Upper lobe of left lung (tissue), 6 donors: ENCODE data around the gene ARAP1. TPM values are rescaled to one million over a fixed set of nuclear protein-coding genes. Genes with fewer than 3 reads are reported as not detected.

Experiments used
- ATAC-seq, 2 donors: fragments of 200-7000 bp; cut with Tn5 transposase; one replicate each; pipeline ENCODE4 v1.9.1; 2022; ENCODE audit warnings: mild to moderate bottlenecking in 2 of 2, moderate library complexity in 2 of 2; ENCODE audit not compliant: low FRiP score in 2 of 2
- DNase-seq, 2 donors: peaks; one replicate each; pipeline ENCODE4 v3.0.0-alpha.2; 2019 to 2020
- H3K27ac ChIP-seq, 4 donors: fragments of 200-600 bp; sonication (generic); one replicate each; pipeline ENCODE4 v1.5.1; 2016 to 2019
- H3K27me3 ChIP-seq, 4 donors: fragments of 200-600 bp; sonication (generic); one replicate each; pipeline ENCODE4 v1.5.1; 2017 to 2019
- H3K36me3 ChIP-seq, 4 donors: fragments of 200-600 bp; sonication (generic); one replicate each; pipeline ENCODE4 v1.5.1; 2016 to 2019
- H3K4me1 ChIP-seq, 4 donors: fragments of 200-600 bp; sonication (generic); one replicate each; pipeline ENCODE4 v1.5.1; 2018 to 2019
- H3K4me3 ChIP-seq, 4 donors: fragments of 200-600 bp; sonication (generic); one replicate each; pipeline ENCODE4 v1.5.1; 2017 to 2019; ENCODE audit warnings: mild to moderate bottlenecking in 2 of 4, moderate library complexity in 1 of 4
- H3K9me3 ChIP-seq, 4 donors: fragments of 200-600 bp; sonication (generic); one replicate each; pipeline ENCODE4 v1.5.1; 2018 to 2019
- EP300 ChIP-seq, 4 donors: sonication (generic); formaldehyde crosslinking; IDR thresholded peaks; one replicate each; pipeline ENCODE4 v1.5.1; 2017; ENCODE audit warnings: antibody characterized with exemption in 4 of 4, control low read depth in 2 of 4
- POLR2A ChIP-seq, 4 donors: fragments of 450-650 bp; IDR thresholded peaks; one replicate each; pipeline ENCODE4 v1.5.1; 2016 to 2017; ENCODE audit warnings: antibody characterized with exemption in 4 of 4, mild to moderate bottlenecking in 2 of 4
- POLR2AphosphoS5 ChIP-seq, 2 donors: sonication (generic); formaldehyde crosslinking; IDR thresholded peaks; one replicate each; pipeline ENCODE4 v1.5.1; 2017; ENCODE audit warnings: antibody characterized with exemption in 2 of 2
- WGBS, 2 donors: methylation state at CpG; one replicate each; pipeline ENCODE4 v1.1.5; 2017 to 2018; 5-methylcytosine and 5-hydroxymethylcytosine counted together
- total RNA-seq, 6 donors: library from RNA; depleted of rRNA in 4 of 6; stranded (reverse); fragments of >200 nt in 4 of 6; gene quantifications; one replicate each; pipeline versions ENCODE4 v1.1.0 to v1.2.1, GENCODE V29; 2016 to 2021
- TF ChIP-seq, protein P1 (sequence below), 6 experiments: fragments of 450-650 bp in 4 of 6; fragments of 200-600 bp in 2 of 6; sonication (generic) in 2 of 6; IDR thresholded peaks; one replicate each; pipeline ENCODE4 v1.5.1; 2016 to 2019; ENCODE audit warnings: antibody characterized with exemption in 6 of 6
- donor health status: DM: no; HTN: no; CAD: no; lungs with moderate emphysema.
- donor health status: DM: no; HTN: yes; CAD: no; lungs with severe emphysema.

Gene ARAP1
- total RNA-seq, 6 donors from 2014 or later: 217 to 1,154 (median 269) TPM

DNA sequence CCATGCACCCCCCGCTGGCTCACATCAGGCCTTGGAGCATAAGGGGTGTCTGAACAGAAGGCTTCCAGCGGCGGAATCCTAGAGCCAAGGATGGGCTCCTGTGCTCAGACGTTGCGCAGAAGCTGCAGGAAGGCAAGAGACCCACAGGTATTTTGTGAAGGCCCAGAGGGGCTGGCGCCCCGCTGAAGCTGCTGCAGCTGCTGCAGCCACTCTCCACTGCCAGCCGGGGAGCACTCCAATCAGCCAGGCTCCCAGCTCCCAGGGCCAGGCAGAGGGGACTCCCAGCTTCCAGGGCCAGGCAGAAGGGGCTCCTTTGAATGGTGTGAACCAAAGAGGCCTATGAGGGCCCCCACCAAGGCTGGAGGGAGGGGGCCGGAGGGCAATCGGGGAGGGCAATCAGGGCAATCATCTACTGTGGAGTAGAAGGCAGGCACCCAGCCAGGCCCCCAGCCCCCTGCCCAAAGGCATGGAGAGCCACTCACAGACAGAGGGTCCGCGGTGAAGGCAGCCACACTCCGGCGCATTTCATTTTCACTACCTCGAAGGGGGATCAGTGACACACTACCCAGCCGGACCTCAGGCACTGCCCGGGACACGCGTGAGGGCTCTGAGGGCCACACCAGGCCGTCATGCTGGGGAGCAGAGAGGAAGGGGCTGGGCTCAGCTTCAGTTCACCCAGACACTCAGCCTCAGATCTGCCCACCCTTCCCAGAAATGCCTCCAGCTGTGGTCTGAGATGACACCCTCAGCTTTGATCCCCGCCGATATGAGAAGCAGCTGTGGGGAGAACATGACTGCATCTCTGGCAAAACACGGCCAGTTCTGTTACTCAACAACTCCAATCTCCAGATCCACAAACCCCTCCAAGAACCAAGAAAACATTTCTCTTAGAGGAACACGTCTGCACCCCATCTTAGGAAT is 66.4 kb downstream of the ARAP1 start:
- Histone ChIP-seq H3K4me1 (peaks cover 8 to 27% (median 14%) of the 10 kb centered on the region in 4 donors), H3K4me3 (no peak overlapping the region), H3K27ac (peak overlapping the region; percentile 47 to 71 (median 66)), H3K27me3 (no peaks in the 10 kb centered on the region), H3K36me3 (peaks cover 15 to 76% (median 64%) of the 10 kb centered on the region in 4 donors), H3K9me3 (no peaks in the 10 kb centered on the region)
- no peak for TF ChIP-seq POLR2A (IDR thresholded peaks at IDR 0.05)
- TF ChIP-seq POLR2AphosphoS5 (IDR thresholded peaks at IDR 0.05): peak in 1 of 2 donors; percentile 77
- 68 to 82% methylated on average over 10 to 24 of the region's 24 CpGs for WGBS, 2 donors
- DNase-seq (peak in 1 of 2 donors; percentile 74), ATAC-seq (peak in 1 of 2 donors; percentile 75)

DNA sequence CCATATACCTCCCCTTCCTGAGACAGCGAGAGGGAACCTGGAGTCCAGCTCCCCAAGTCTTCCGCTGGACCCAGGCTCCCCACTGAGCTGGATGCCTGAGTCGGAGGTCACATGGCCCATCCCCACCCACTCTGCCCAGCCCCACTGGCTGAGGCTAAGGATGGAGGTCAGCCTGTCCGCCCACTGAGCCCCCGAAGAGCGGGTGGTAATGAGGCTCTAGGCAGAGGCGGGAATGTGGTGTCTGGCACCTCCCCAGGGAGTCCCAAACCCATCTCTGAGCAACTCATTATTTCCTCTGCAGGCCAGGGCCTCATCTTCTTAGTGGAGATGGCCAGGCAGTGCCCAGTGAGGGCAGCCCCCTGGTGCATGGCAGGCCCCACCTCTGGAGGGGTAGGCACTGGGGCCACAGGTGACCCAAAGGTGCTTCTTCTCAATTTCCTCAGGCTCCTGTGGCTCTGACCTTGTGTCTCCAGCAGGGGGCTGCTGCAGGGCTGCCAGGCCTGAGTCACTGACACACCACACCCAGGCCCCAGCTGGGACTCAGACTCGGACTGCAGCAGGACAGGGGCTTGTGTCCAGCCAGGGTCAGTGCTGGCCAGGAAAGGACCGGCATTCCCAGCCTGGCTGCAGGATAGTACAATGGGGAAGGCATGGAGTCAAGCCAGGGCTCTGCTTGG is 67.8 kb downstream of the ARAP1 start:
- no peak overlapping the region for H3K4me3 ChIP-seq
- peak; percentile 65 to 77 for ATAC-seq
- no peaks in the 10 kb centered on the region for H3K9me3 ChIP-seq
- peak; percentile 67 to 76 for DNase-seq
- H3K4me1 ChIP-seq: peaks cover 8 to 27% (median 14%) of the 10 kb centered on the region in 4 donors
- H3K27ac ChIP-seq: peak overlapping the region in 2 of 4 donors; percentile 26 to 40
- peaks cover 12 to 62% (median 50%) of the 10 kb centered on the region in 4 donors for H3K36me3 ChIP-seq
- TF ChIP-seq, protein P1, sequence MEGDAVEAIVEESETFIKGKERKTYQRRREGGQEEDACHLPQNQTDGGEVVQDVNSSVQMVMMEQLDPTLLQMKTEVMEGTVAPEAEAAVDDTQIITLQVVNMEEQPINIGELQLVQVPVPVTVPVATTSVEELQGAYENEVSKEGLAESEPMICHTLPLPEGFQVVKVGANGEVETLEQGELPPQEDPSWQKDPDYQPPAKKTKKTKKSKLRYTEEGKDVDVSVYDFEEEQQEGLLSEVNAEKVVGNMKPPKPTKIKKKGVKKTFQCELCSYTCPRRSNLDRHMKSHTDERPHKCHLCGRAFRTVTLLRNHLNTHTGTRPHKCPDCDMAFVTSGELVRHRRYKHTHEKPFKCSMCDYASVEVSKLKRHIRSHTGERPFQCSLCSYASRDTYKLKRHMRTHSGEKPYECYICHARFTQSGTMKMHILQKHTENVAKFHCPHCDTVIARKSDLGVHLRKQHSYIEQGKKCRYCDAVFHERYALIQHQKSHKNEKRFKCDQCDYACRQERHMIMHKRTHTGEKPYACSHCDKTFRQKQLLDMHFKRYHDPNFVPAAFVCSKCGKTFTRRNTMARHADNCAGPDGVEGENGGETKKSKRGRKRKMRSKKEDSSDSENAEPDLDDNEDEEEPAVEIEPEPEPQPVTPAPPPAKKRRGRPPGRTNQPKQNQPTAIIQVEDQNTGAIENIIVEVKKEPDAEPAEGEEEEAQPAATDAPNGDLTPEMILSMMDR (IDR thresholded peaks at IDR 0.05): peak; percentile 48 to 71 (median 55)
- no peak for TF ChIP-seq EP300 (IDR thresholded peaks at IDR 0.05)
- H3K27me3 ChIP-seq: no peaks in the 10 kb centered on the region
- WGBS, 2 donors: 60 to 67% methylated on average over 1 to 6 of the region's 9 CpGs

DNA sequence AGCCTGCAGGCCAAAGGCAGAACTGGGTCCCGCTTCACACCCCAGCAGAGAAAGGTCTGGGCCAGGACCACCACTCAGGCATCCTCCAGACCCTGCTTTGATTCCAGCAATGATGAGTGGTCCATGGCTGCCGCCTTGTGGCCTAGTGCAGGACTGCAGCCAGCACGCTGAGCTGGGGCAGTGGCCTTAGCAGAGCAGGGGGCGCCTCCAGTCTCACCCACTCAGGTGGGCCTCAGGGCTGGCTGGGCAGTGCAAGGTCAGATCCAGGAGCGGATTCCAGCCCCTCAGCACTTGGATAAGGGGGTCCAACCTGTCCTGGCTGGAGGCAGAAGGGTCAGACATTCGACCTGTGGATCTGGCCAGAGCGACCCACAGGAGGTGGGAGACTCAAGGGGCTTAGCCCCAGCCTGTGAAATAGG is 68.4 kb downstream of the ARAP1 start:
- Histone ChIP-seq H3K36me3 (peaks cover 9 to 56% (median 44%) of the 10 kb centered on the region in 4 donors), H3K27me3 (peaks cover 0 to 2% (median 0%) of the 10 kb centered on the region in 4 donors), H3K27ac (peak overlapping the region in 2 of 4 donors; percentile 26 to 40), H3K9me3 (no peaks in the 10 kb centered on the region), H3K4me3 (no peak overlapping the region), H3K4me1 (peaks cover 8 to 27% (median 14%) of the 10 kb centered on the region in 4 donors)
- TF ChIP-seq POLR2AphosphoS5 (IDR thresholded peaks at IDR 0.05): no peak
- TF ChIP-seq POLR2A (IDR thresholded peaks at IDR 0.05): no peak
- TF ChIP-seq EP300 (IDR thresholded peaks at IDR 0.05): no peak
- TF ChIP-seq, protein P1 (IDR thresholded peaks at IDR 0.05): peak; percentile 92 to 95 (median 93)
- peak; percentile 64 to 72 for ATAC-seq
- DNase-seq: peak; percentile 65 to 90
- 51% methylated on average over 7 of the region's 7 CpGs; no CpG with 5 or more reads in 1 of the 2 donors for WGBS, 2 donors

DNA sequence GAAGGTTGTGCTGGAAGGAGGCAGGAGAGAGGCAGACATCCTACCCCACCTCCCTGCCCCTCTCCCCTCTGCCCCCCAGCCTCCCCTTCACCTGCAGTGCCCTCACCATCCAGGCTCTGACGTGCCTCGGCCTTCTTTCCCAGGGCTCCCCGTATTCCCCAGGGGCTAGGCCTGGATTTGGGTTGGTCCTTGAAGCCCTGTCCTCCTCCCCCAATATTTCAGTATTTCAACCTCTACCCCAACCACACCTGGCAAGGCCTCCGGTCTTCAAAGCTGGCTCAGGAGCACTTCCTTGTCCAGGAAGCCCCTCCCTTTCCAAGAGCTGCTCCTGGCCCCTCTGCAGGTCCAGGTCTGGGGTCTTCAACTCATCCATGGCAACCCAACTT is 69.4 kb downstream of the ARAP1 start:
- H3K27me3 ChIP-seq: peaks cover 0 to 11% (median 0%) of the 10 kb centered on the region in 4 donors

More for the DNA sequence above, 69.4 kb downstream of the ARAP1 start:
- TF ChIP-seq POLR2A (IDR thresholded peaks at IDR 0.05) (no peak), EP300 (IDR thresholded peaks at IDR 0.05) (no peak), POLR2AphosphoS5 (IDR thresholded peaks at IDR 0.05) (no peak)
- TF ChIP-seq, protein P1 (IDR thresholded peaks at IDR 0.05): no peak
- Histone ChIP-seq H3K9me3 (no peaks in the 10 kb centered on the region), H3K27ac (no peak overlapping the region), H3K4me1 (peaks cover 8 to 27% (median 14%) of the 10 kb centered on the region in 4 donors), H3K4me3 (no peak overlapping the region), H3K36me3 (peaks cover 4 to 47% (median 35%) of the 10 kb centered on the region in 4 donors)
- WGBS, 2 donors: 50 to 75% methylated on average over 2 to 4 of the region's 4 CpGs
- DNase-seq (no peak), ATAC-seq (no peak)
